Measurements from ENCODE around the gene CEP131.

- TF ChIP-seq POLR2AphosphoS5 (IDR thresholded peaks at IDR 0.05; ENCODE audit: low read depth, low read length) (no peak), SIN3A (IDR thresholded peaks at IDR 0.05; ENCODE audit: borderline replicate concordance, insufficient read depth, low read length) (no peak)
Observed at GRCh38 chr17:81260171-81260570, 37.4 kb upstream of the CEP131 start.

Measured in PFSK-1 (cell line).